ENCODE results near the gene PLSCR3. TPM values are rescaled to one million over a fixed set of nuclear protein-coding genes. Genes with fewer than 3 reads are reported as not detected.

PLSCR3 gene
- total RNA-seq, 6 experiments from 2014 or later = 5.5 to 8.9 (median 6.4) TPM

DNA sequence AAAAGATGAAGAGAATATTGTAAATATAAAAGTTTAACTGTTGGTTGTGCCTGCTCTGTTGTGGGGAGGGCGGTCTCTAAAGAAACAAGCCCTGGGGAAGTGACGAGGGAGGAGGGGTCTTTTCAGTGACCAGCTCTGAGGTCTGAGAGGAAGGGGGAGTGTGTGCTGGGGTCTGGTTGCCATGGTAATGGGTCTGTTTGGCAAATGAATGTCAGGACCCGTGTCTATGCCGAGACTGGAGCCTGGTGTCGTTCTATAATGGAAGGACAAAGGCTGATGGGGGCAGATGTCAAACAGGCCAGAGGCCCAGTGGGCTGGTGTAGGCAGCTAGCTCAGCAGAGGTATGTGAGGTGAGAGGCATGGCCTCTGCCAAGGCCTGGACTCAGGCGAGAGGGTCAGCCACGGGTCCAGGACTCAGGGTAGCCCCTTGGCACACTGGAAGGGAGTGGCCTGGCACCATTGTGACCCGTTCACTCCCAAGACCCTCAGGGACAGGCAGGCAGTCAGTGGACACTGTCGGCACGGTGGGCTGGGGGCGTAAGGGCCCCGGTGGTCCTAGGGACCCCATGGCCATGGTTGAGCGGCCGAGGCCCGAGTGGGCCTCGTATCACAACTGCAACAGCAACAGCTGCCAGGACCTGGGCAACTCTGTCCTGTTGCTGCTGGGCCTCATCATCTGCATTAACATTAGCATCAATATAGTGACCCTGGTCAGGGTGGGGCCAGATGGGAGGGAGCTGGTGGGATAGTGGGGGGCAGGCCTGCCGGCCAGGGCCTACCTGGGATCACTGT is 25.7 kb upstream of the PLSCR3 start, which contains the start of gene SPEM1:
Gene SPEM1 (plus strand): TSS at position 506 of the 792 bp plus-strand sequence. CDS start 61 bp downstream, at position 567.
- H3K27me3 ChIP-seq = no peaks in the 10 kb centered on the region
- H3K9me3 ChIP-seq = no peaks in the 10 kb centered on the region
- H3K36me3 ChIP-seq = no peaks in the 10 kb centered on the region
- H3K4me1 ChIP-seq = no peaks in the 10 kb centered on the region
- H3K27ac ChIP-seq = no peak within 1 kb of the TSS
- ATAC-seq (no peak), DNase-seq (no peak)
- no peak for TF ChIP-seq POLR2A (IDR thresholded peaks at IDR 0.05)
- TF ChIP-seq, protein P1, sequence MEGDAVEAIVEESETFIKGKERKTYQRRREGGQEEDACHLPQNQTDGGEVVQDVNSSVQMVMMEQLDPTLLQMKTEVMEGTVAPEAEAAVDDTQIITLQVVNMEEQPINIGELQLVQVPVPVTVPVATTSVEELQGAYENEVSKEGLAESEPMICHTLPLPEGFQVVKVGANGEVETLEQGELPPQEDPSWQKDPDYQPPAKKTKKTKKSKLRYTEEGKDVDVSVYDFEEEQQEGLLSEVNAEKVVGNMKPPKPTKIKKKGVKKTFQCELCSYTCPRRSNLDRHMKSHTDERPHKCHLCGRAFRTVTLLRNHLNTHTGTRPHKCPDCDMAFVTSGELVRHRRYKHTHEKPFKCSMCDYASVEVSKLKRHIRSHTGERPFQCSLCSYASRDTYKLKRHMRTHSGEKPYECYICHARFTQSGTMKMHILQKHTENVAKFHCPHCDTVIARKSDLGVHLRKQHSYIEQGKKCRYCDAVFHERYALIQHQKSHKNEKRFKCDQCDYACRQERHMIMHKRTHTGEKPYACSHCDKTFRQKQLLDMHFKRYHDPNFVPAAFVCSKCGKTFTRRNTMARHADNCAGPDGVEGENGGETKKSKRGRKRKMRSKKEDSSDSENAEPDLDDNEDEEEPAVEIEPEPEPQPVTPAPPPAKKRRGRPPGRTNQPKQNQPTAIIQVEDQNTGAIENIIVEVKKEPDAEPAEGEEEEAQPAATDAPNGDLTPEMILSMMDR (IDR thresholded peaks at IDR 0.05) = no peak
- 52% methylated on average over 5 of the region's 17 CpGs for WGBS (ENCODE audit: insufficient coverage, low coverage, low lambda C conversion rate, missing lambda C conversion rate)
- no peak within 1 kb of the TSS for H3K4me3 ChIP-seq
- intact Hi-C loops (cut with DNase I) = no loop called here

DNA sequence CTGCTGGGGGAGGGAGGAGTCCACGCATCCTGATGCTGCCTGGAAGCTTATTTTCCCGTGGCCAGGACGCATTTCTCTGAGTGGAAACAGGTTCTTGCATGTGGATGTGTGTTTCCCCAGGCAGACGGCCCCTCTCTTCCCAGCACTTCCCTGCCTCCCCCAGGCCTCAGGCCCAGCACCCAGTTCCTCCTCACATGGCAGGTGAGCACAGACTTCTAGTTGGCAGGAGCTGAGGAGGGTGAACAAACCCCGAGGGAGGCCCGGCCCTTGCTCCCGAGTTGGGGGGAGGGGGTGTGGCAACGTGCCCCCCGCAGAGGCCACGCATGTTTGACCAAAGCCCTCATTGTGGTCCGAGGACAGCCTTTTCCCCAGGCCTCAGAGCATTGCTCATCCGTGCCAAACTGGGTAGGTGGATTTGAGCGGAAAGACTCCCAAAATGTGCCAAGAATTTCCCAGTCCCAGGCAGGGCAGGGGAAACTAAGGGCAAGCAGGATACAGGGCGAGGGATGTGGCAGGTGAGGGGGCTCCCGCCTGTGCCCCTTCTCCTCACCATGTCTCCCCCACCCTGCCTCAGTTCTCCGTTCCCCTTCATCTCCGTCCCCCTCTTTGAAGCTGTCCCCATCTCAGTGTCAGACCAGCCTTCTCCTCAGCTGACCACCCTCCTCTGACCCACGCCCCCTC is 24.3 kb upstream of the PLSCR3 start:
- Histone ChIP-seq H3K9me3 (no peaks in the 10 kb centered on the region), H3K4me3 (no peak overlapping the region), H3K4me1 (no peaks in the 10 kb centered on the region), H3K36me3 (no peaks in the 10 kb centered on the region), H3K27ac (no peak overlapping the region), H3K27me3 (no peaks in the 10 kb centered on the region)
- WGBS (ENCODE audit: insufficient coverage, low coverage, low lambda C conversion rate, missing lambda C conversion rate) = 56% methylated on average over 10 of the region's 18 CpGs
- TF ChIP-seq, protein P1 (IDR thresholded peaks at IDR 0.05) = no peak
- TF ChIP-seq POLR2A (IDR thresholded peaks at IDR 0.05) = no peak
- intact Hi-C loops (cut with DNase I) = no loop called here
- no peak for ATAC-seq
- DNase-seq = no peak

DNA sequence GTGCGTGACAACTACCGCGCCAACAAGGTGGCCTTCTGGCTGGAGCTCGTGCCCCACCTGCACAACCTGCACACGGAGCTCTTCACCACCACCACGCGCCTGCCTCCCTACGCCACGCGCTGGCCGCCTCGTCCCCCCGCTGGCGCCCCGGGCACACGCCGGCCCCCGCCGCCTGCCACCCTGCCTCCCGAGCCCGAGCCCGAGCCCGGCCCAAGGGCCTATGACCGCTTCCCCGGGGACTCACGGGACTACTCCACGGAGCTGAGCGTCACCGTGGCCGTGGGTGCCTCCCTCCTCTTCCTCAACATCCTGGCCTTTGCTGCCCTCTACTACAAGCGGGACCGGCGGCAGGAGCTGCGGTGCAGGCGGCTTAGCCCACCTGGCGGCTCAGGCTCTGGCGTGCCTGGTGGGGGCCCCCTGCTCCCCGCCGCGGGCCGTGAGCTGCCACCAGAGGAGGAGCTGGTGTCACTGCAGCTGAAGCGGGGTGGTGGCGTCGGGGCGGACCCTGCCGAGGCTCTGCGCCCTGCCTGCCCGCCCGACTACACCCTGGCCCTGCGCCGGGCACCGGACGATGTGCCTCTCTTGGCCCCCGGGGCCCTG is 22.8 kb upstream of the PLSCR3 start:
- H3K9me3 ChIP-seq = no peaks in the 10 kb centered on the region
- intact Hi-C loops (cut with DNase I) = no loop called here
- no peak overlapping the region for H3K4me3 ChIP-seq
- no peaks in the 10 kb centered on the region for H3K4me1 ChIP-seq
- no peaks in the 10 kb centered on the region for H3K36me3 ChIP-seq
- ATAC-seq (no peak), DNase-seq (no peak)
- no peaks in the 10 kb centered on the region for H3K27me3 ChIP-seq
- WGBS (ENCODE audit: insufficient coverage, low coverage, low lambda C conversion rate, missing lambda C conversion rate) = 94% methylated on average over 13 of the region's 54 CpGs
- no peak overlapping the region for H3K27ac ChIP-seq
- TF ChIP-seq, protein P1 (IDR thresholded peaks at IDR 0.05) = no peak
- no peak for TF ChIP-seq POLR2A (IDR thresholded peaks at IDR 0.05)

DNA sequence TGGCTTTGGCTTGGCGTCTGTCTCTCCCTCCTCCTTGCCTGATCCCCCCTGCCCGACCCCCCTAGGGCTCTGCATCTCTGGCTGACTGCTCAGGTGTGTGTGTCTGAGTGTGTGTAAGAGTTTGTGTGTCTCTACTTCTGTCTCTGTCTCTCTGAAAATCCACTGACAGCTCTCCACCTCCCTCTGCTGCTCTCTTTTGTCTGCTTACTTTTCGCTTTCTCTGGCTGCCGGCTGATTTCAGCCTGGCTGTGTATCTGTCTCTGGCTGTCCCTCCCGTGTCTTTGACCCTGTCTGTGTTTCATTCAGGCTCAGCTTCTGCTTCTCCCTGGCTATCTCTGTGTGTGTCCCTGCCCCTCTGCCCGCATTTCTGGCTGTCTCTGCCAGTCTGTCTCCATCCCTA is 22.0 kb upstream of the PLSCR3 start:
- TF ChIP-seq POLR2A (IDR thresholded peaks at IDR 0.05) = no peak
- TF ChIP-seq, protein P1 (IDR thresholded peaks at IDR 0.05) = no peak

More for the DNA sequence above, 22.0 kb upstream of the PLSCR3 start:
- no peaks in the 10 kb centered on the region for H3K36me3 ChIP-seq
- no peaks in the 10 kb centered on the region for H3K27me3 ChIP-seq
- 52% methylated on average over 5 of the region's 6 CpGs for WGBS (ENCODE audit: insufficient coverage, low coverage, low lambda C conversion rate, missing lambda C conversion rate)
- H3K4me1 ChIP-seq = no peaks in the 10 kb centered on the region
- H3K27ac ChIP-seq = no peak overlapping the region
- no peaks in the 10 kb centered on the region for H3K9me3 ChIP-seq
- intact Hi-C loops (cut with DNase I) = no loop called here
- H3K4me3 ChIP-seq = no peak overlapping the region
- no peak for DNase-seq
- no peak for ATAC-seq

Data from right lobe of liver (tissue), 6 donors.